ENCODE results near the gene ALG12. TPM values are rescaled to one million over a fixed set of nuclear protein-coding genes. Genes with fewer than 3 reads are reported as not detected.

Gene ALG12
- total and polyA plus RNA-seq, 2 of the 13 experiments (the other 11 are each of a cell fraction or from before 2014, with no cell fraction given), result 7.8 to 15.8 TPM

DNA sequence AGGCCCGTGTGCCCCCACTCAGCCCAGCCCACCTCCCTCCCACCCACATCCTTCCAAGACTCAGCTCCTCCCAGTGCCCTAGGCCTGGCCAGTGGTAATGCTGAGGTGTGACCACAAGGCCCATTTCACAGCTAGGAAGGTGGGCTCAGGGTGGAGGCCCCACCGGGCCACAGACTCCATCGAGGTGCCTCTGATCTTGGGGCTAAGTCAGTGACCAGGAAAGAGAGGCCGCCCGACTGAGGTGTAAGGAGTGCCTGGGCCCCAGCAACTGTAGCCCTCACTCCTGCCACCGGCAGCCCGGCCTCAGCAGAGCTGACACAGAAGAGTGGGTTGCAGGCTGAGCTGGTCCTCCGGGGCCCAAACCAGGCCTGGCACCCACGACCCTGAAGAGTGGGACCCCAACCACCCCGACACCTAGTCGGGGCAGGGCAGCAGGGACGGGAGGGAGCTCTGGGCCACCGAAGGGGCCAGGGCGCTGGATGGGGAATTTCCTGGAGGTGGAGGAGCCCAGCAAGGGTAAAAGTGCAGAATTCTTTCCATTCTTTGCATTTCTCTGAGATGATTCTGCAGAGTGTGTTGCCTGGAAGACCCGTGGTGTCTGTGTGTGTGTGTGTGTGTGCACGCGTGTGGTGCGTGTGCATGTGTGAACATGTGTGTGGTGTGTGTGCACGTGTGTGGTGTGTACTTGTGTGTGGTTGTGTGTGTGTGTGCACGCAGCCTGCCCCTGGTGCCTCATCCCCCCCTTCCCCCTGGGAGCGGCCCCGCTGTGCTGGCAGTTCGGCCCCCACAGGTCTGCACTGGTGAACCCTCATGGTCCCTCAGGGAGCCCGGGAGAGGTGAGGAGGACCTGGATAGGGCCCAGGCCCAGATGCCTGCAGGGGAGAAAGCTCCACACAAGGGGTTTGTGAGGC is 34.0 kb upstream of the ALG12 start (continued):
- TF ChIP-seq, protein P1, sequence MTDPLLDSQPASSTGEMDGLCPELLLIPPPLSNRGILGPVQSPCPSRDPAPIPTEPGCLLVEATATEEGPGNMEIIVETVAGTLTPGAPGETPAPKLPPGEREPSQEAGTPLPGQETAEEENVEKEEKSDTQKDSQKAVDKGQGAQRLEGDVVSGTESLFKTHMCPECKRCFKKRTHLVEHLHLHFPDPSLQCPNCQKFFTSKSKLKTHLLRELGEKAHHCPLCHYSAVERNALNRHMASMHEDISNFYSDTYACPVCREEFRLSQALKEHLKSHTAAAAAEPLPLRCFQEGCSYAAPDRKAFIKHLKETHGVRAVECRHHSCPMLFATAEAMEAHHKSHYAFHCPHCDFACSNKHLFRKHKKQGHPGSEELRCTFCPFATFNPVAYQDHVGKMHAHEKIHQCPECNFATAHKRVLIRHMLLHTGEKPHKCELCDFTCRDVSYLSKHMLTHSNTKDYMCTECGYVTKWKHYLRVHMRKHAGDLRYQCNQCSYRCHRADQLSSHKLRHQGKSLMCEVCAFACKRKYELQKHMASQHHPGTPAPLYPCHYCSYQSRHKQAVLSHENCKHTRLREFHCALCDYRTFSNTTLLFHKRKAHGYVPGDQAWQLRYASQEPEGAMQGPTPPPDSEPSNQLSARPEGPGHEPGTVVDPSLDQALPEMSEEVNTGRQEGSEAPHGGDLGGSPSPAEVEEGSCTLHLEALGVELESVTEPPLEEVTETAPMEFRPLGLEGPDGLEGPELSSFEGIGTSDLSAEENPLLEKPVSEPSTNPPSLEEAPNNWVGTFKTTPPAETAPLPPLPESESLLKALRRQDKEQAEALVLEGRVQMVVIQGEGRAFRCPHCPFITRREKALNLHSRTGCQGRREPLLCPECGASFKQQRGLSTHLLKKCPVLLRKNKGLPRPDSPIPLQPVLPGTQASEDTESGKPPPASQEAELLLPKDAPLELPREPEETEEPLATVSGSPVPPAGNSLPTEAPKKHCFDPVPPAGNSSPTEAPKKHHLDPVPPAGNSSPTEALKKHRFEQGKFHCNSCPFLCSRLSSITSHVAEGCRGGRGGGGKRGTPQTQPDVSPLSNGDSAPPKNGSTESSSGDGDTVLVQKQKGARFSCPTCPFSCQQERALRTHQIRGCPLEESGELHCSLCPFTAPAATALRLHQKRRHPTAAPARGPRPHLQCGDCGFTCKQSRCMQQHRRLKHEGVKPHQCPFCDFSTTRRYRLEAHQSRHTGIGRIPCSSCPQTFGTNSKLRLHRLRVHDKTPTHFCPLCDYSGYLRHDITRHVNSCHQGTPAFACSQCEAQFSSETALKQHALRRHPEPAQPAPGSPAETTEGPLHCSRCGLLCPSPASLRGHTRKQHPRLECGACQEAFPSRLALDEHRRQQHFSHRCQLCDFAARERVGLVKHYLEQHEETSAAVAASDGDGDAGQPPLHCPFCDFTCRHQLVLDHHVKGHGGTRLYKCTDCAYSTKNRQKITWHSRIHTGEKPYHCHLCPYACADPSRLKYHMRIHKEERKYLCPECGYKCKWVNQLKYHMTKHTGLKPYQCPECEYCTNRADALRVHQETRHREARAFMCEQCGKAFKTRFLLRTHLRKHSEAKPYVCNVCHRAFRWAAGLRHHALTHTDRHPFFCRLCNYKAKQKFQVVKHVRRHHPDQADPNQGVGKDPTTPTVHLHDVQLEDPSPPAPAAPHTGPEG (CRISPR knock-in tag; IDR thresholded peaks at IDR 0.05), result peak; percentile 54; the same call in 1 of the 2 replicates
- TF ChIP-seq ZNF773 (CRISPR knock-in tag; IDR thresholded peaks at IDR 0.05; ENCODE audit: borderline replicate concordance), result no peak; the same call in 1 of the 2 replicates
- peak; percentile 8 to 76; a peak in 2 of 4 replicates for TF ChIP-seq EP300 (IDR thresholded peaks at IDR 0.05; ENCODE audit: low read depth in 2 of 2, low read length in 2 of 2)
- peak; percentile 82 for TF ChIP-seq EP300 (CRISPR knock-in tag; IDR thresholded peaks at IDR 0.05; ENCODE audit: borderline replicate concordance)
- TF ChIP-seq CBX5 (CRISPR knock-in tag; IDR thresholded peaks at IDR 0.05; ENCODE audit: borderline replicate concordance), result peak; percentile 70; the same call in 1 of the 2 replicates
- no peak for TF ChIP-seq SP1 (IDR thresholded peaks at IDR 0.05)
- no peak for TF ChIP-seq SP1 (CRISPR knock-in tag; IDR thresholded peaks at IDR 0.05)
- TF ChIP-seq KLF13 (CRISPR knock-in tag; IDR thresholded peaks at IDR 0.05), result no peak
- TF ChIP-seq ZNF333 (CRISPR knock-in tag; IDR thresholded peaks at IDR 0.05; ENCODE audit: borderline replicate concordance), result no peak
- TF ChIP-seq ZNF296 (CRISPR knock-in tag; conservative IDR thresholded peaks at IDR 0.05), result no peak
- no peak for TF ChIP-seq HES4 (CRISPR knock-in tag; IDR thresholded peaks at IDR 0.05; ENCODE audit: borderline replicate concordance)
- TF ChIP-seq, protein P2, sequence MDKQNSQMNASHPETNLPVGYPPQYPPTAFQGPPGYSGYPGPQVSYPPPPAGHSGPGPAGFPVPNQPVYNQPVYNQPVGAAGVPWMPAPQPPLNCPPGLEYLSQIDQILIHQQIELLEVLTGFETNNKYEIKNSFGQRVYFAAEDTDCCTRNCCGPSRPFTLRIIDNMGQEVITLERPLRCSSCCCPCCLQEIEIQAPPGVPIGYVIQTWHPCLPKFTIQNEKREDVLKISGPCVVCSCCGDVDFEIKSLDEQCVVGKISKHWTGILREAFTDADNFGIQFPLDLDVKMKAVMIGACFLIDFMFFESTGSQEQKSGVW (CRISPR knock-in tag; IDR thresholded peaks at IDR 0.05; ENCODE audit: borderline replicate concordance), result no peak
- TF ChIP-seq, protein P3, sequence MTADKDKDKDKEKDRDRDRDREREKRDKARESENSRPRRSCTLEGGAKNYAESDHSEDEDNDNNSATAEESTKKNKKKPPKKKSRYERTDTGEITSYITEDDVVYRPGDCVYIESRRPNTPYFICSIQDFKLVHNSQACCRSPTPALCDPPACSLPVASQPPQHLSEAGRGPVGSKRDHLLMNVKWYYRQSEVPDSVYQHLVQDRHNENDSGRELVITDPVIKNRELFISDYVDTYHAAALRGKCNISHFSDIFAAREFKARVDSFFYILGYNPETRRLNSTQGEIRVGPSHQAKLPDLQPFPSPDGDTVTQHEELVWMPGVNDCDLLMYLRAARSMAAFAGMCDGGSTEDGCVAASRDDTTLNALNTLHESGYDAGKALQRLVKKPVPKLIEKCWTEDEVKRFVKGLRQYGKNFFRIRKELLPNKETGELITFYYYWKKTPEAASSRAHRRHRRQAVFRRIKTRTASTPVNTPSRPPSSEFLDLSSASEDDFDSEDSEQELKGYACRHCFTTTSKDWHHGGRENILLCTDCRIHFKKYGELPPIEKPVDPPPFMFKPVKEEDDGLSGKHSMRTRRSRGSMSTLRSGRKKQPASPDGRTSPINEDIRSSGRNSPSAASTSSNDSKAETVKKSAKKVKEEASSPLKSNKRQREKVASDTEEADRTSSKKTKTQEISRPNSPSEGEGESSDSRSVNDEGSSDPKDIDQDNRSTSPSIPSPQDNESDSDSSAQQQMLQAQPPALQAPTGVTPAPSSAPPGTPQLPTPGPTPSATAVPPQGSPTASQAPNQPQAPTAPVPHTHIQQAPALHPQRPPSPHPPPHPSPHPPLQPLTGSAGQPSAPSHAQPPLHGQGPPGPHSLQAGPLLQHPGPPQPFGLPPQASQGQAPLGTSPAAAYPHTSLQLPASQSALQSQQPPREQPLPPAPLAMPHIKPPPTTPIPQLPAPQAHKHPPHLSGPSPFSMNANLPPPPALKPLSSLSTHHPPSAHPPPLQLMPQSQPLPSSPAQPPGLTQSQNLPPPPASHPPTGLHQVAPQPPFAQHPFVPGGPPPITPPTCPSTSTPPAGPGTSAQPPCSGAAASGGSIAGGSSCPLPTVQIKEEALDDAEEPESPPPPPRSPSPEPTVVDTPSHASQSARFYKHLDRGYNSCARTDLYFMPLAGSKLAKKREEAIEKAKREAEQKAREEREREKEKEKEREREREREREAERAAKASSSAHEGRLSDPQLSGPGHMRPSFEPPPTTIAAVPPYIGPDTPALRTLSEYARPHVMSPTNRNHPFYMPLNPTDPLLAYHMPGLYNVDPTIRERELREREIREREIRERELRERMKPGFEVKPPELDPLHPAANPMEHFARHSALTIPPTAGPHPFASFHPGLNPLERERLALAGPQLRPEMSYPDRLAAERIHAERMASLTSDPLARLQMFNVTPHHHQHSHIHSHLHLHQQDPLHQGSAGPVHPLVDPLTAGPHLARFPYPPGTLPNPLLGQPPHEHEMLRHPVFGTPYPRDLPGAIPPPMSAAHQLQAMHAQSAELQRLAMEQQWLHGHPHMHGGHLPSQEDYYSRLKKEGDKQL (CRISPR knock-in tag; IDR thresholded peaks at IDR 0.05; ENCODE audit: low read depth), result 0 out of 2 replicates have a peak, but pooled peaks have one; percentile 29
- 0 out of 2 replicates have a peak, but pooled peaks have one; percentile 25 for TF ChIP-seq NCOR1 (IDR thresholded peaks at IDR 0.05; ENCODE audit: borderline replicate concordance, low read length)
- TF ChIP-seq, protein P4, sequence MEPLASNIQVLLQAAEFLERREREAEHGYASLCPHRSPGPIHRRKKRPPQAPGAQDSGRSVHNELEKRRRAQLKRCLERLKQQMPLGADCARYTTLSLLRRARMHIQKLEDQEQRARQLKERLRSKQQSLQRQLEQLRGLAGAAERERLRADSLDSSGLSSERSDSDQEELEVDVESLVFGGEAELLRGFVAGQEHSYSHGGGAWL (CRISPR knock-in tag; IDR thresholded peaks at IDR 0.05), result no peak
- TF ChIP-seq HCFC1 (IDR thresholded peaks at IDR 0.05; ENCODE audit: low read depth, low read length), result no peak
